ENCODE measurements around the gene AQP4.

Gene AQP4

GRCh38 chr18:26839609-26840008, 25.9 kb downstream of the AQP4 start:
- DNase-seq = no peak

DNA sequence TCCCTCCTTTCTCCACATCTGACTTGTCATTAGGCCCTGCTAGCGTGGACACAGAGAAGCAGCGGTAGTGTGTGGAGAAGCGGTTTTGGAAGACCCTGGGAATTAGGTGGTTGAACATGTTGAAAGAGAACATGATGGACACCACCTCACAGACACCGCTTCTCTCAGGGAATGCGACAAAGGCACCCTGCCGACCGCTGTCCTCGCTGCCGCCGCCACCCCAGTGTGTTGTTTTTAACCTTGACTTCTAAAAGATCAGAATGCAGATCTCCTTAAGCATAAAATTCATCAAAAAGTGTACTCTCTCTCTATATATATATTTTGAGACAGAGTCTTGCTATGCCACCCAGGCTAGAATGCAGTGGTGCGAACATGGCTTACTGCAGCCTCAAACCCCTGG, 33.2 kb downstream of the AQP4 start:
- DNase-seq = no peak

DNA sequence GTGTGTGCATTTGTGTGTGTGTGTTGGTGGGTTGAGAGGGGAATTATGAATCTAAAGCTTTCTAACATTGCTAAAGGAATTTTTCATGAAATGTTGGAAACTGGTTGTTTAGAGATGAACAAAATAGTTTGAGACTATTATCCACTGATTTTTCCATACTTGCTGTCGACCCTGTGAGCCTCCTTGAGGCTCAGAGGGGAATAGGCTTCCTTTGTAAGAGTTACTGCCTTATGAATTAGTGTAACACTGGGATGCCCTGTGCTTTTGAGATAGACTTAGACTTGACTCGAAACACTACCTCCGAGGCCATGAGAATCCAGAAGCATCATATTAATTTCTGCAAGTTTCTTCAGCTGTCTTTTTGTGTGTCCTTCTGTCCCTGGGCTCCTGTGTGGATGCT, 37.9 kb downstream of the AQP4 start:
- DNase-seq = no peak

GRCh38 chr18:26826656-26827235, 38.8 kb downstream of the AQP4 start:
- DNase-seq = no peak

GRCh38 chr18:26821181-26821580, 44.3 kb downstream of the AQP4 start:
- no peak for DNase-seq

DNA sequence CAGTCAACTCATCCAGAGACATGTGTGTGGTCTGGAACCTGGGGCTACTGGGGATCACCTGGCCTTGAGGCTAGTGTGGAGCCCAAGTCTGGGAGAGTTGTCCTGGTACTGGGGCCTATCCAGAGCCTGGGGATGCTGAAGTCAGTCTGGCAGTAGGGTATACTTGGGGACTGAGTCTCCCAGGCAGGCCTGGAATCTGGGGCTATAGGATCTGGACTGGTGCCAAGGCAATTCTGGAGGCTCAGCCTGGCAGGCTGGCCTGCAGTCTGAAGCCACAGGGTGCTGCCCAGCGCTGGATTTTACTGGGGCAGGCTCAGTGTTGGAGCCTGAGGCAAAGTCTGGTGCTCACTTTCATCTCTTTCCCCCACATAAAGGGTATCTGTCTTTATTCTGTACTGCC, 46.5 kb downstream of the AQP4 start:
- DNase-seq = no peak

- DNase-seq = no peak
Measured at GRCh38 chr18:26818461-26818860, 47.0 kb downstream of the AQP4 start.

DNA sequence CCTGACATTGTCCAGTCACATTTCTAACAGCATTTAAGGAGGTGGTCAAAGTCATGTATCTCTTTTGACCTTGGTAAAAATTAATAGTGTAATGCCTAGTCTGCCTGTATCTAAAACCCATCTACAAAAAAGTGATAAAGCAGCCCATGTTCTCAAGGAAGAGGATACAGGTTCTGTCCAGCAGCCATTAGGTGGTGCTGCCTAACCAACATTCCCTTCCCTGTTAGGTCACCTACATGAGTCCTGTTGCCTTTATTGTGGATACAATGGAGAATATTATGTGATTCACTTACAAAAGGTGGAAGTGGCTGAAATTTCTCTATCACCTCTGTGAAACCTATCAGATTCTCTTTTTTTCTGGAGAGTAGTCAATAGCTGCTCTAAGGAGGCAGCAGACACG, 52.5 kb downstream of the AQP4 start:
- peak; percentile 1 to 43 for DNase-seq

DNA sequence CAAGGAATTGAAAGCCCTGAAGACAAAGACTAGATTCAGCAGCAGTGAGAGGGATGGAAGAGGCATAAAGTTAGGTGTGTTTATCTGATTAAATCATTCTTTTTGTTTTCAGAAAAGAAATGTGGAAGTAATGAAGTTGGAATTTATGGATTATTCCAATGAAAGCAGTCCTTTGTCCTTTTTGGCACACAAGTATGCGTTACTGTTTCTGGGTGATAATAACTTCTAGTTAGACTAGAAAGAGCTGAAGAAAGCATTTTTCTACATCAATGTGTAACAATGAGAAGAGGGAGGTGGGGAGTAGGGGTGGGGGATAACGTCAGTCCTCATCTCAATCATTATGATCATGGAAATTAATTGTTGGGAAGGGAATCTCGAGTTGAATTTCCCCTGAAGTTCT, 53.0 kb downstream of the AQP4 start:
- DNase-seq = no peak

- DNase-seq = no peak
Measured at GRCh38 chr18:26809346-26809745, 56.2 kb downstream of the AQP4 start.

DNA sequence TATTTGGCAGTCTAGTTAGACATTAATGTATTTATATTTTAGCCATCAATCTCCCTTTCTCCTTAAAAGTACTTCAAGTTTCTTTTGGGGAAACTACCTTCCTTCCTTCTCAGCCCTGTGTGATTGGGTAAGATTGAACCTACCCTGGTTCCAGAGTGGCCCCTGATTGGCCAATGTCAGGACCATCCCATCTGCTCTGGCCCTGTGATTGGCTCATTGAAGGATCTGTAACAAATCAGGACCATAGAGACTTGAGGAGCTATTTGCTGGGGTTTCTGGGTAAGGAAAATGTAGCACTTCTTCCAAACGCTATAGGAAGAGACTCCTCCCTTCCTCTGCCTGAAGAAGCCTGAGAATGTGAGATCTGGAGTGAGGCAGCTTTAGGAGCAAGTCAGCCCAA, 59.3 kb downstream of the AQP4 start:
- DNase-seq = no peak

- DNase-seq = peak in 1 of 2 experiments; percentile 3
Measured at GRCh38 chr18:26804519-26804918, 61.0 kb downstream of the AQP4 start.

DNA sequence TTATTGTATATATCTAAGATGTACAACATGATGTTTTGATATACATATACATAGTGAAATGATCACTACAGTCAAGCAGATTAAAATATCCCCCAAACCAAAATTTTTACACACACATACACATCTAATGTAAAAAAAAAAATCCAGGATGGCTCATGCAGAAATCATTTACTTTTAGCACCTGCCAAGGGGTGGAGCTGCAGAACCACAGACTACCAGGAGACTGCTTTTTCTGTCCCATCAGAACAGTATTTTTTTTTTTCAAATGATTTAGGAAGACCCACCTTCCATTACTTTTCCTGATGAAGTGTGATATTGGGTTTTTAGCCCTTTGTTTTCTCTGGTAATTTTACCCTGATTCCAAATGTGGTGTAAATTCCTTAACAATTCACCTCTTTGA, 61.9 kb downstream of the AQP4 start:
- no peak for DNase-seq

- no peak for DNase-seq
Measured at GRCh38 chr18:26802330-26803200, 62.9 kb downstream of the AQP4 start.

Data from SHP77 (cell line).